GM18907 (cell line): ENCODE measurements around the gene PPP1R3G.
"Not testable (repeated sequence)": the region's sequence is repeated elsewhere in the genome, so short reads cannot be mapped to it uniquely, and the experiment has no call there.

Experiments used
- ATAC-seq: cut with Tn5 transposase; IDR thresholded peaks from one replicate; pipeline ENCODE4 v1.9.1; 2021; ENCODE audit warnings: mild to moderate bottlenecking, moderate library complexity; ENCODE audit not compliant: unreplicated experiment

The PPP1R3G gene

DNA sequence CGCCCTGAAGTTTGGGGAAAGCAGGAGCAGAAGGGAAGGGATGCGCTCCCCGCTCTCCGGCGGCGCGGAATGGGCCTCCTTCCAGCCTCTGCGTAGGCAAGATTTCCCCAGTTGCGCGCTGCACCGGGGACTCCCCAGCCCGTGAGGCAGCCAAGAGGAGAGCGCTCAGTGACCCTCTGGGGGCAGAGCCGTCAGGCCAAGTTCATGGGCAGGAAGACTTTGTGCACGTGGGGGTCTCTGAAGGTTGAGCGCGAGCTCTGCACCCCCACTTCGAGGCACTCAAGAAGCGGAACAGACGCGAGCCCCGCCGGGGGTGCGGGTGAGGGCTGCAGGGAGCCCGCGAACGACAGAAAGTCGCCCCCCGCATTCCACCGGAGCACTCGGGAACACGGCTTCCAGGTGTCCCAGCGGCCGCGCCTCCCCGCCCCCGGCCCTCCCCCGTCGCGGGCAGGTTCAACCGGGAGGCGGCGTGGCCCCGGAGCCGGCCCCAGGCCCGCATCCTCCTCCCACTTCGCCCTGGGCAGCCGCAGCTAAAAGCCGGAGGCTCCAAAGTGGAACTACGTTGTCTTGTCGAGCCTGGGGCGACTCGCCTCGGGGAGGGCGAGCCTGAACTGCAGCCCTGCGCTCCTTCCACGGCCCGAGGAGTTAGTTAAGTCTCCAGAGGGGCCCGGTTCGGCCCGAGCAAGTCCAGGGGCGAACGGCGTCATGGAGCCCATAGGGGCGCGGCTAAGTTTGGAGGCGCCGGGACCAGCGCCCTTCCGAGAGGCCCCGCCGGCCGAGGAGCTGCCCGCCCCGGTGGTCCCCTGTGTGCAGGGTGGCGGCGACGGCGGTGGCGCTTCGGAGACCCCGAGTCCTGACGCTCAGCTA is at the start of gene PPP1R3G:
Gene PPP1R3G (plus strand): TSS at position 561 of the 867 bp plus-strand sequence. CDS start 145 bp downstream, at position 706.
- ATAC-seq: peak; percentile 62

DNA sequence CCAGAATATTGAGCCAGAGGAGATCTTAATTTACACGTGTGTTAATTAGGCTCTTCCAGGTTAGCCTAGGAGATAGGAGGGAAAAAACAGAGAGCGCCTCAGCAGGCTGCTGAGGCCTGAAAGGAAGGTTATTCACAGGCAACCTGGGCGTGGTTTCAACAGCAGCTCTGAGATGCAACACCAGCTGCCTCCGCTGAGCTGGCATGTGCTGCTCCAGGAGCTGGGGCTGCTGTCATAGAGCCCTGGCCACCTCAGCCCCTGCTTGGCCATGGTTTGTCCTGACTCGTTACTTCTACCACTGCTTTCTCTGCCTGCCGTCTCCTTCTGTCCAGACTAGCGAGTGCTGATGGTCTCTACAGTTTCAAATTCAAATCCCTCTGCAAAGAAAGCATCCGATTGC is 48.9 kb upstream of the PPP1R3G start:
- ATAC-seq: no peak

DNA sequence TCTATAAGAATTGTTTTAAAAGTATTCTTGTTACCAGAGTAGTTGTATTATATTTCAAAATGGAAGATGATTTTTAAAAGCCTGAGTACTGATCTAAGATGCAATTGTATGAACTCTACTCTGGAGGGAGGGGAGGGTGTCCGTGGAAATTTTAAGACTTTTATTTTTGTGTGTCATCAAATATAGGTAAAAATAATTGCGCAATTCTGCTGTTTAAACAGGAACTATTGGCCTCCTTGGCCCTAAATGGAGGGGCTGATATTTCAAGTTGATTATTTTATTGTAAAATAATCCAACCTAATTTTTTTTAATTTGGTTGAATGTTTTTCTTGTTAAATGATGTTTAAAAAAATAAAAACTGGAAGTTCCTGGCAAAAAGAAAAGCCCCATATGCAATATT is 43.2 kb upstream of the PPP1R3G start:
- no peak for ATAC-seq

DNA sequence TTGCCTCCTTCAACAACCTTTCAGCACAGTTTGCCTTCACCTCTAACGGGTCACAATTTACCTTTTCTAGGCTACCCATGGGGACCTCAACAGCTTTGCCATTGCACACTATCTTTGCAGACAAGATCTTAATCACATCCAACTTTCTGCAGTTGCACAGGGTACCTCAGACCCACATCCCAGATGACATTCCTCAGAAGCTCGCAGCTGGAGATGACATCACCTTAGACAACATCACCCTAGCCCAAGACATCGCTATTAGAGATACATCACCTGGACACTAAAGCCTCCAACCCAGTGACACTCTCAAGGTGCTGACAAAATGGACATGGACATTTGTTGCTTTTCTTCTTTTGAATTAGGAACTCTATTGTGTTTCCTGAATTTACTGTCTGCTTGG is 42.7 kb upstream of the PPP1R3G start:
- no peak for ATAC-seq

DNA sequence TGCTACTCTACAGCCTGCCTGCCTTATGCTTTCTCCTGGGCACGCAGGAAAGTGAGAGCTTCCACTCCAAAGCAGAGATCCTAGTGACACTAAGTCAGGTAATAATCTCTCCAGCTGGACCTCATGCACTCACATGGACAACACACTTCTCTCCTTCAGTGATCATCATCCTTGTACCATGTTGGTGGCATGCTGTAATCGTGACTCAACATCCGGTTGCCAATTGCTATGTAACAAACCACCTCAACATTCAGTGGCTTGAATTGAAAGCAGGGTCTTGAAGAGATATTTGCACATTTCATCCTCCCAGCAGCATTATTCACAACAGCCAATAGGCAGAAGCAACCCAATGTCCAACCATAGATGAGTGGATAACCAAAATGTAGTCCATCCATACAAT is 40.3 kb upstream of the PPP1R3G start:
- no peak for ATAC-seq

DNA sequence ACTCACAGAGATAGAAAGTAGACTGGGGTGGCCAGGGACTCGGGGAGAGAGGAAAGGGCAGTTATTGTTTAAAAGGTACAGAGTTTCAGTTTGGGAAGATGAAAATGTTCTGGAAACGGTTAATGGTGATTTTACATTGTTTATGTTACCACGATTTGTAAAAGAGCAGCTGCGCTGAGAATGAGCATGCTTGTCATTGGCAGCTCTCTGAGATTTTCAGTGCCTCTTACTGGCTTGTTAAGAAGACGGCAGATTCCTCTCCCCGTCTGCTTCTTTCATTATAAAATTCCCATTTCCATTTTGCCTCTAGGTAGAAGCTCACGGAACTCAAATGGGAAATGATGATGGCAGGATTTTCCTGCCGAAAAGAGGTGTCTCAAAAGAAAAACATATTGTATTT is 39.7 kb upstream of the PPP1R3G start:
- no peak for ATAC-seq

DNA sequence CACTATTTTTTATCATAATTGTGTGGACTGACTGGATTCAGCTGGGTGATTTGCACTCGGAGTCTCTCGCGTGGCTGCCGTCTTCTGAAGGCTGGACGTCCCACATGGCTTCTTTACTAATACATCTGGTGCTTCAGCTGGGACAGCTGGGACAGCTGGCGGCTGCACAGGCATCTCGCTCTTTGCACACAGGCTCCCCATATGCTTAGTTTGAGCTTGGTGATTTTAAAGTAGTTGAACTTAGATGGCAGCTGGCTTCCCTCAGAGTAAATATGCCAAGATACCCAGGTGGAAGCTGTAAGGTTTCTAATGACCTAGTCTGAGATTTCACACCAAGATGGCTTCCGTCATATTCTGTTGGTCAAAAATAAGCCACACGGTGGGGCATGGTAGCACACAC is 38.7 kb upstream of the PPP1R3G start:
- no peak for ATAC-seq

DNA sequence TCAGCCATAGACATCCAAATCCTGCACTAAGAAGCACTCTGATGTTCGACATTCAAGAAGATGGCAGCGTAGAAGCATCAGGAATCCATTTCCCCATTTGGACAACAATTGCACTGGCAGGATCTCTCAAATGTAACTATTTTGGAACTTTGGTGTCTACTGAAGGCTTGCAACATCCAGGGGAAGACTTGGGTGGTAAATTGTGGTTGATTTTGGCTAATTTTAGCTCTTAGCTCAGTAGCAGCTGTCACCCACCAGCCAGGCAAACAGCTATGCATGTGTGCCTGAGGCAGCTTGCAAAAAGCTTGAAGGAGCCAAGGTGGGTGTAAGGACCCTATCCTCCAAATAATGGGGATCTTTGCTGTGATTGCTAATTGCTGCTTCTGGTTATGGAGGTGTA is 35.1 kb upstream of the PPP1R3G start:
- ATAC-seq: no peak

DNA sequence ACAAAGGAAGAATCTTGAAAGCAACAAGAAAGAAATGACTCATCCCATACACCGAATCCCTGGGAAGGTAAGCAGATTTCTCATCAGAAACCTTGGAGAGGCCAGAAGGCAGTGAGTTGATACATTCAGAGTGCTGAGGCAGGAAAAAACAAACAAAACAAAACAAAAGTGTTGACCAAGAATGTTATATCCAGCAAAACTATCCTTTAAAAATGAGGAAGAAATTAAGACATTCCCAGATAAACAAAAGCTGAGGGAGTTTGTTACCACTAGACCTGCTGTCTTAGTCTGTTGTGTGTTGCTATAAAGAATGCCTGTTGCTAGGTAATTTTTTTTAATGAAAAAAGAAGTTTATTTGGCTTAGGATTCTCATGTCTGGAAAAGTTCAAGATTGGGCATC is 33.7 kb upstream of the PPP1R3G start:
- no peak for ATAC-seq

DNA sequence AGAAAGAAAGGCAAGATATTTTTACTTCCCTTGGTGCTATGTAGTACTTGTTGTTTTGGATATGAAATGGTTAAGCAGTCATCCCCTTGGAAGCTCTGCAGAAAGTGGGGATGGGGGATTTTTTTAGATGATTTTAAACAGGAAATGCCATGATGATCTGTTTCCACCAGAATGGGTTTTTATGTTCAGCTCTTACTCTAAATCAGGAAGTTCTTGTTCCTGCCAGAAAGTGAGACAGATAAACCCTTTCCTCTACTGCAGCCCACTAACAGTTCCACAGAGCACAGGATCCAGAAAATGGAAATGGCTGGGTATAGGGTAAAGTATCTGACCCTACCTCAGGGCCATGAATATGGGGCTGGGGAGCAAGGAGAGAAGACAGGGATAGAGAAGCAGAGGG is 32.1 kb upstream of the PPP1R3G start:
- no peak for ATAC-seq

DNA sequence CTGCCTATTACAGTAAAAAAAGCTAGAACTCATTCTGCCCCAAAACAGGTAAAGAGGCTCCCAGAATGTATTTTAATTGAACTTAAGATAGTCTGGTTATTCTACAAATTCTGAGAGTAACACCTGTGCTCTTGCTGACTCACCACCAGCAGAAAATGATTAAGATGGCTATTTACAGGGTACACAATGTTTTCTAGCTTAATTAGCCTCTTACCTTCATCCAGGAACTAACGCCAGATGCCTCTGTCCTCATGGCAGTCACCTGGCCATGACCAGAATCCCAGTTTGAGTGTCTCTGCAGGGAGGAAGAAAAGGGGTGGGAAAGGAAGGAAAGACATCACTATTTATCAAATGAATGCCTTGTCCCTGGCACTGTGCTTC is 31.3 kb upstream of the PPP1R3G start:
- ATAC-seq: no peak

DNA sequence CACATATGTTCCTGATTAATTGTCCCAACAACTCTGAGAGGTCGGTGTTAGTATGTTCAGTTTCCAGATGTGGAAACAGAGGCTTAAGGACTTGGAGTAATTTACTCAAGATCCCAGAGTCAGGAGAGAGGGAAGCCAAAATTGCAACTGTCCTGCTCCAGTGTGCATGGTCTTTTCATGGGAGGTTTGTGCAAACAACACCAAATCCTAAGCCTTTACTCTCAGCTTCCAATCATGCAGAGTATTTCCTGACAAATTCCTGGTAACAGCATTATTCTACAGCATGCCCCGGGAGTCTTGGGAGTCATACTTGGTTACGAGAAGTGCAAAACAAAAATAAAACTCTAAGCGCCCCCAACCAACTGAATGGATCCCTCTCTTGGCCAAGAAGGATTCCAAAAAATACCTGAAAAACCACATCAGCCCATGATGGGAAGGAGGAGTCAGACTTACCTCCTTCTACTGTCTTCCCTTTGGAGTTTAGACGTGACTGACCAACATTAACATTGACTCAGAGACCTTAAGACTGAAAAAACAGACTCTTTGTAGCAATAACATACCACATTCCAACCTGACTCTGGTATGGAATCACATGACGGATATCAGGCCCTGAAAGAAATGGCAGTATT is 30.8 kb upstream of the PPP1R3G start:
- ATAC-seq: no peak

DNA sequence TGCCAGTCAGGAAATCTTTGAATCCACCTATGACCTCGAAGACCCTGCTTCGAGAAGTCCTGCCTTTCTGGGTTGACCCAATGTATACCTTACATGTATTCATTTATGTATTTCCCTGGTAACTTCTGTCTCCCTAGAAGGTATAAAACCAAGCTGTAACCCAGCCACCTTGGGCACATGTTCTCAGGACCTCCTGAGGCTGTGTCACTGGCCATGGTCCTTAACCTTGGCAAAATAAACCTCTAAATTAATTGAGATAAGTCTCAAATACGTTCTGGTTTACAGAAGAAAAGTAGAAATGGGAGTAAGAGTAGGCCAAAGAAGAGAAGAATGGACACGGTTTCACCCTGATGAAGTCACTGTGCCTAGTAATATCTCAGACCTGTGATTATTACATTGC is 30.0 kb upstream of the PPP1R3G start:
- no peak for ATAC-seq

DNA sequence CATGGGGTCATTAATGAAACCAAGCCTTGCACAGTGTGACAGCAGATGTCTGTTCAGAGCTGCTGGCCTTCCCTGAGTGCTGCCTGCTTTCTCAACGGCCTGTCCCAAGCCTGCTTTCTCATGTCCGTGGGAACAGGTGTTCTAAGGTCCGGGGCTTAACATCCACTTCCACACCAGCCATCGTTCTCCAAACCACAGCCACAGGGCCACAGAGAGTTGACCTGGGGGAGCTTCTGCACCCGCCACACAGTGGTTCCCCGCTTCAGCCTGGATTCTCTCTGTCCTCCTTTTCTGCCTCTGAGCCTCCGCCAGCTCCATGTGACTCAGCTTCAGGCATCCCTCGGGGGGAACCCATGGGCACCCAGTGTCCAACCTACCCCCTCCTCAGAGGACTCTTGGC is 26.9 kb upstream of the PPP1R3G start:
- ATAC-seq: no peak

DNA sequence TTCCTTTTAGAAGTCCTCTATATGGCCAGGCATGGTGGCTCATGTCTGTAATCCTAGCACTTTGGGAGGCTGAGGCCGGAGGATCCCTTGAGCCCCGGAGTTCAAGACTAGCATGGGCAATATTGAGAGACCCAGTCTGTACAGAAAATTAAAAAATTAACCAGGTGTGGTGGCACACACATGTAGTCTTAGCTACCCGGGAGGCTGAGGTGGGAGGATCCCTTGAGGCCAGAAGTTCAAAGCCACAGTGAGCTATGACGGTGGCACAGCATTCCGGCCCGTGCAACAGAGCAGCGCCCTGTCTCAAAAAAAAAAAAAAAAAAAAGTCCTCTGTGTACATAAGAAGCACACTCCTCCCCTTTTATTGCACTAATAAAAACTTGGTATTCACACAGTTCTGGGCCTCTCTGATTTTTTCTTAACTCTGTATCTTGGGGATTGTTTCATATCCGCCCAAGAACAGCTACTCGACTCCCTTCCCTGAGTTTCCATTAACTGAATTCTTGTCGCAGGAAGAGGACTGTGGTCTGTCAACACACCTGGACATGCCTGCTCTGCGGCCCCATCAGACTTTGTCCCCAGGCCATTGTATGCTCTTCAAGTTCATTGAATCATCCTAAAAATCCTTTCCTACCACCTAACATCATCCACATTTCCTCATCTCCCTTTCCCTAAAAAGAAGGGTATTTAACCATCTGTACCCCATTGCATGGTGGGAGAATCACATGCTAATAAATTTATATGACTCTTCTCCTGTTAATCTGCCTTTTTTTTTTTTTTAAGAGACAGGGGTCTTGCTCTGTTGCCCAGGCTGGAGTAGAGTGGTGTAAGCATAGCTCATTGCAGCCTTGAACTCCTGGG is 25.9 kb upstream of the PPP1R3G start:
- ATAC-seq: no peak

DNA sequence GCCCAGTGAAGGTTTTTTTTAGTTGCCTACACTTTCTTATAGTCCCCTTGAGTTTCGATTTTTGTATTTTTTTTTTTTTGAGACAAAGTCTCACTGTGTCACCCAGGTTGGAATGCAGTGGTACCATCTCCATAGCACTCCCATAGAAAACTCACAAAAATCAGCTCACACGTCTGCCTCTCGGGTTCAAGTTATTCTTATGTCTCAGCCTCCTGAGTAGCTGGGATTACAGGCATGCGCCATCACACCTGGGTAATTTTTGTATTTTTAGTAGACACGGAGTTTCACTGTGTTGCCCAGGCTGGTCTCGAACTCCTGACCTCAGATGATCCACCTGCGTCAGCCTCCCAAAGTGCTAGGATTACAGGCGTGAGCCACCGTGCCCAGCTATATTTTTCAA is 24.7 kb upstream of the PPP1R3G start:
- ATAC-seq: not testable (repeated sequence)

DNA sequence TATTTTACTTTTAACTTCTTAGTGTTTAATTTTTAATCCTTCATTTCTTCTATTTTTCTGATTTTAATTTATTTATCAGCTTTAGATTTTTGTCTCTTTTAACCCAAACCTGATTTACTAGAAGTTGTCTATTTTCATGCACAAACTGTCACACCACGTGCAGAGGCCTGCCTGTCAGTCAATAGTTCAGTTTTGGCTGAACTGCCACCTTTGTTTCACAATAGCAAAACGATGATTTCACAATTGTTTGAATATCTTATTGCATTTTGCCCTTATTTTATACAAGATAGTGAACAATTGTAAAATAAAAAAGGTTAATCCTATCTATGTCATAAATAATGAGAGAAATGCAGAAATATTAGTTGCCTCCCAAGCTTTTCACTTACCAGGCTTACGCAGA is 24.0 kb upstream of the PPP1R3G start:
- no peak for ATAC-seq

DNA sequence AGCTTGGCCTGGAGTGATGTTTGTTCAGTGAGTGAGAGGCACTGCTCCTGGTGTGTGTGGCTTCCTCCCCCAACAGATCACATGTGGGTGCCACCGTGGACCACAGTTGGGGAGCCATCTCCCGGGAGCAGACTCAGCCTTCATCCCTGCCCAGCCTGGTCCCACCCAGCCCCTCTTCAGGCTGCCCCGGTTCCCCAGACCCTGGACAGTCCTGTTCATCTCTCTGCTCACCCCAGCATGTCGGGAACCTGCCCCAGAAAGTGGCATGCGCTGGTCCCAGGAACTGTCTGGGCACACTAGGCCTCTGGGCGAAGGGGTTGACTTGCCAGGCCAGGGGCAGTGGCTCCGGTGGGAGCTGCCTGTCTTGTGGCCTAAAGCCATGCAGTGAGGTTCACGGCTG is 21.5 kb upstream of the PPP1R3G start:
- no peak for ATAC-seq

DNA sequence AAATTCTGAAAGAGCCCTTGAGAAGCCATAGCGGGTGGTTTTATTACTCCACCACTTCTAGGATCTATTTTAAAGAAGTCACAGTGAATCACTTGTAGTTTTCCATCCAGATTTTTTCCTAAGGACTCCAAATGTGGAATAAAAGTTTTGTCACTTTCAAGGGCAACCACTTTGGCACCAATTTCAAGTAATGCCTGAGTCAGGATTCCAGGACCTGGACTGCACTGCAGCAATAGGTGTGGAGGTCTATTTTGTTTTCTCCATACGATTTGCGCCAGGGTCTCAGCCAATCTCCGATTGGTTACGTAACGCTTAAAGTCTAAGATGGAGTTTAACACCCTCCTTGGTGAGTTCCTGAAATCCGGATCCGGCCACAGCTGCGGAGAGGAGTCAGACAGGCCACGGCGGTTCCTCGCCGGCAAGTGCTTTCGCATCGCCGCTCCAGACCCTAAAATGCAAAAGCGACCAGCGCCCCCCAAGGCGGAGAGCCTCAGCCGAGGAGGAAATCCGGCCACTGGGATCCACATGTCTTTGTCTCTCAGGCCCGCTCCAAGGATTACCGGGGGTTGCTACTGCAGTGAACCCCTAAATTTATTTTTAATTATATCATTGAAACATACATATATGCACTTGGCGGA is 18.6 kb upstream of the PPP1R3G start:
- no peak for ATAC-seq

DNA sequence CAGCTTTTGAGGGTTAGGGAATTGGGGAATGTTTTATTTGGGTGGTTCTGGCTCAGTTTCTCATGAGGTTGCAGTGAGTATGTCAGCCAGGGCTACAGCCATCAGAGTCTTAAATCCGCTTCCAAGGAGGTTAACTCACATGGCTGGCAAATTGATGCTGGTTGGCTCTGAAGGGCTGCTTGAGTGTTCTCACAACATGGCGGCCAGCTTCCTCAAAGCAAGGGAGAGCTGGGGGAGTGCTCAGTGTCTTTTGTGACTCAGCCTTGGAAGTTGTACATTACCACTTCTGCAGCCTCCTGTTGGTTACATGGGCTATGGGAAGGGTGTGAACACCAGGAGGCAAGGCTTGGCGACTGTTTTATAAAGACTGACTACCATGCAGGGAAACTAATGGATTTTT is 17.8 kb upstream of the PPP1R3G start:
- no peak for ATAC-seq

DNA sequence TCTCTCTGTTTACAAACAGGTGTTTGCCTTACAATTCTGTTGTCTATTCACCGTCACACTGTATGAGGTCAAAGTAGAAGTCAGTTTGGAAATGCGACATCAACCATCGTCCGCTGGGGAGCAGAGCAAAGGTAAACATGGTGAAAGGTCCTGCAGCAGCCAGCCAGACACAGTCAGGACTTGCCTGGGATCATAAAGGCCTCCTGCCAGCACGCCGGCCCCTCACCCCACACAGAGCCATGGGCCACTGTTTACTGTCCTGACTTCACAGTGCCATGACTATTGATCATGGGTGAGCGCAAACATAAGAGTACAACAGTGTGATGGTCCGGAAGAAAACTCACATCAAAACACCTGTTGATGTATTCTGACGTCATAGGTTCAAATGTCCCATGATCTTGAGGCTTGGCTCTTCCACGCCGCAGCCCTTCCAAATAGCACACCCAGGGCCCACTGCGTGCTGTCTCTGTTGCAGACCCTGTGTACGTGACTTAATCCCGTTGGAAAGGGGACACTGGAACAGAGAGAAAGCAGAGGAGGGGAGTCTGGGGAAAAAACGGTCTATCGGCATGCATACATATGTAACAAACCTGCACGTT is 16.9 kb upstream of the PPP1R3G start:
- ATAC-seq: no peak
